Caco-2 (cell line): ENCODE results near the gene MACROD2. TPM values are rescaled to one million over a fixed set of nuclear protein-coding genes. Genes with fewer than 3 reads are reported as not detected.

Source experiments
- BruUV-seq: library from RNA; stranded (reverse); fragments of 400-500 nt; replicated peaks from 2 replicates; lab custom pipeline; 2021; lab: Mats Ljungman, UMichigan
- CTCF ChIA-PET: fragments of 300-600 bp; sonication (Branson Sonifier 250); formaldehyde crosslinking; loops from one replicate; lab custom pipeline; 2022; ENCODE audit warnings: antibody characterized with exemption; lab: Charles Lee
- POLR2A ChIA-PET: fragments of 300-600 bp; sonication (Branson Sonifier 250); formaldehyde crosslinking; loops from one replicate; lab custom pipeline; 2022; ENCODE audit warnings: antibody characterized with exemption; lab: Charles Lee
- DNase-seq, 2 experiments: peaks; one replicate each; pipeline versions ENCODE4 v3.0.0 to v3.0.0-alpha.2; 2020 to 2022
- H3K27me3 ChIP-seq: replicated peaks from 2 replicates; pipeline ENCODE4 v1.6.0; 2011; ENCODE audit warnings: low read length; ENCODE audit not compliant: control insufficient read depth, insufficient read depth
- H3K36me3 ChIP-seq: 2 replicates; pipeline ENCODE4 v1.5.1; 2011; ENCODE audit warnings: low read length; ENCODE audit not compliant: control insufficient read depth, insufficient read depth
- H3K4me1 ChIP-seq: fragments of 250-450 bp; sonication (Bioruptor Pico); 2 replicates; pipeline ENCODE4 v1.5.1; 2020; ENCODE audit warnings: mild to moderate bottlenecking
- H3K4me3 ChIP-seq: 2 replicates; pipeline ENCODE4 v1.5.1; 2011; ENCODE audit warnings: low read depth, mild to moderate bottlenecking, control low read depth, low read length
- H3K9me3 ChIP-seq: fragments of 250-450 bp; sonication (Bioruptor Pico); 2 replicates; pipeline ENCODE4 v1.5.1; 2020; ENCODE audit warnings: mild to moderate bottlenecking, moderate library complexity
- H3K27ac Mint-ChIP-seq: one replicate; pipeline ENCODE4 v1.8.0; 2022; ENCODE audit warnings: mixed read lengths; ENCODE audit not compliant: unreplicated experiment
- H3K27me3 Mint-ChIP-seq: one replicate; pipeline ENCODE4 v1.8.0; 2022; ENCODE audit warnings: mixed read lengths; ENCODE audit not compliant: insufficient read depth, unreplicated experiment
- H3K36me3 Mint-ChIP-seq: one replicate; pipeline ENCODE4 v1.8.0; 2022; ENCODE audit warnings: mild to moderate bottlenecking, mixed read lengths; ENCODE audit not compliant: insufficient read depth, unreplicated experiment
- H3K4me1 Mint-ChIP-seq: one replicate; pipeline ENCODE4 v1.8.0; 2022; ENCODE audit warnings: low read depth, mixed read lengths; ENCODE audit not compliant: unreplicated experiment
- H3K4me3 Mint-ChIP-seq: one replicate; pipeline ENCODE4 v1.8.0; 2022; ENCODE audit warnings: mild to moderate bottlenecking, moderate library complexity, mixed read lengths; ENCODE audit not compliant: unreplicated experiment
- H3K9me3 Mint-ChIP-seq: one replicate; pipeline ENCODE4 v1.8.0; 2022; ENCODE audit warnings: mixed read lengths; ENCODE audit not compliant: unreplicated experiment
- CTCF ChIP-seq, 2 experiments: fragments of 200-600 bp in 1 of 2; IDR thresholded peaks; 1 replicate in 1 of 2; 2 replicates in 1 of 2; pipeline versions ENCODE4 v1.5.1 to v1.8.0; 2011 to 2022; ENCODE audit warnings: antibody characterized with exemption in 1 of 2, control low read depth in 1 of 2, inconsistent platforms in 1 of 2, low read depth in 1 of 2, low read length in 1 of 2, mild to moderate bottlenecking in 1 of 2, moderate library complexity in 1 of 2; ENCODE audit not compliant: insufficient read depth in 1 of 2, severe bottlenecking in 1 of 2, unreplicated experiment in 1 of 2
- intact Hi-C: fragments of 100-400 bp; cut with micrococcal nuclease; formaldehyde crosslinking; loops from one replicate; pipeline ENCODE4 v1.10.0; 2022; ENCODE audit not compliant: unreplicated experiment
- total RNA-seq: library from RNA; stranded (reverse); gene quantifications from 2 replicates; pipeline ENCODE4 v1.2.3, GENCODE V29; 2022

Gene MACROD2
- total RNA-seq, 1 experiment from 2014 or later, result 6.4 TPM

- Histone ChIP-seq H3K4me3 (no peak overlapping the region), H3K36me3 (no peaks in the 10 kb centered on the region), H3K4me1 (peaks cover 25% of the 10 kb centered on the region), H3K9me3 (no peaks in the 10 kb centered on the region), H3K27me3 (no peaks in the 10 kb centered on the region)
- BruUV-seq, result no TSS peak
- Mint-ChIP-seq H3K36me3 (no peaks in the 10 kb centered on the region), H3K27me3 (no peaks in the 10 kb centered on the region), H3K4me1 (peaks cover 16% of the 10 kb centered on the region), H3K4me3 (no peak overlapping the region), H3K27ac (no peak overlapping the region), H3K9me3 (peaks cover 28% of the 10 kb centered on the region)
- POLR2A ChIA-PET, result no interaction called here
- DNase-seq, result no peak
- TF ChIP-seq CTCF (IDR thresholded peaks at IDR 0.05; ENCODE audit: insufficient read depth in 1 of 2, low read depth in 1 of 2, low read length in 1 of 2, severe bottlenecking in 1 of 2, unreplicated experiment in 1 of 2), result no peak
- CTCF ChIA-PET, result no interaction called here
- intact Hi-C loops, result no loop called here
Measured at GRCh38 chr20:14882157-14882556, 886.8 kb downstream of the MACROD2 start.

- no peaks in the 10 kb centered on the region for H3K36me3 Mint-ChIP-seq
- H3K27me3 Mint-ChIP-seq, result no peaks in the 10 kb centered on the region
- no peaks in the 10 kb centered on the region for H3K36me3 ChIP-seq
- no peak for TF ChIP-seq CTCF (IDR thresholded peaks at IDR 0.05; ENCODE audit: insufficient read depth in 1 of 2, low read depth in 1 of 2, low read length in 1 of 2, severe bottlenecking in 1 of 2, unreplicated experiment in 1 of 2)
- peaks cover 28% of the 10 kb centered on the region for H3K9me3 Mint-ChIP-seq
- H3K4me1 ChIP-seq, result peaks cover 25% of the 10 kb centered on the region
- intact Hi-C loops, result no loop called here
- H3K4me3 Mint-ChIP-seq, result no peak overlapping the region
- DNase-seq, result no peak
- H3K27ac Mint-ChIP-seq, result no peak overlapping the region
- CTCF ChIA-PET, result no interaction called here
- no TSS peak for BruUV-seq
- H3K4me1 Mint-ChIP-seq, result peaks cover 16% of the 10 kb centered on the region
- POLR2A ChIA-PET, result no interaction called here
- no peaks in the 10 kb centered on the region for H3K9me3 ChIP-seq
- H3K4me3 ChIP-seq, result no peak overlapping the region
- no peaks in the 10 kb centered on the region for H3K27me3 ChIP-seq
Measured at GRCh38 chr20:14882846-14883245, 887.5 kb downstream of the MACROD2 start.

GRCh38 chr20:14883324-14883723 lies 888.0 kb downstream of the MACROD2 start:
- peaks cover 22% of the 10 kb centered on the region for H3K4me1 ChIP-seq
- H3K9me3 Mint-ChIP-seq, result peaks cover 27% of the 10 kb centered on the region
- H3K27ac Mint-ChIP-seq, result no peak overlapping the region
- POLR2A ChIA-PET, result no interaction called here
- CTCF ChIA-PET, result no interaction called here
- H3K4me3 ChIP-seq, result no peak overlapping the region
- BruUV-seq, result no TSS peak
- H3K9me3 ChIP-seq, result no peaks in the 10 kb centered on the region
- no peak overlapping the region for H3K4me3 Mint-ChIP-seq
- DNase-seq, result no peak
- no peaks in the 10 kb centered on the region for H3K36me3 ChIP-seq
- TF ChIP-seq CTCF (IDR thresholded peaks at IDR 0.05; ENCODE audit: insufficient read depth in 1 of 2, low read depth in 1 of 2, low read length in 1 of 2, severe bottlenecking in 1 of 2, unreplicated experiment in 1 of 2), result no peak
- intact Hi-C loops, result no loop called here
- no peaks in the 10 kb centered on the region for H3K36me3 Mint-ChIP-seq
- H3K27me3 Mint-ChIP-seq, result no peaks in the 10 kb centered on the region
- H3K4me1 Mint-ChIP-seq, result peaks cover 16% of the 10 kb centered on the region
- no peaks in the 10 kb centered on the region for H3K27me3 ChIP-seq
